Liver (tissue), 3 donors: ENCODE results near the gene EIF1B.

Experiments
- CTCF ChIP-seq: fragments of 150-350 bp; IDR thresholded peaks from 2 replicates; pipeline ENCODE4 v1.5.1; 2017; ENCODE audit warnings: improper control_type of control experiment, low read depth, low read length; ENCODE audit not compliant: missing input control
- RAD21 ChIP-seq, 2 donors: IDR thresholded peaks; 2 replicates each; pipeline ENCODE4 v1.6.1; 2016; ENCODE audit warnings: antibody characterized with exemption in 2 of 2, mild to moderate bottlenecking in 2 of 2
- YY1 ChIP-seq: IDR thresholded peaks from 2 replicates; pipeline ENCODE4 v1.6.1; 2016; ENCODE audit warnings: antibody characterized with exemption, mild to moderate bottlenecking
- TF ChIP-seq, protein P1 (sequence below): IDR thresholded peaks from 2 replicates; pipeline ENCODE4 v1.6.1; 2016; ENCODE audit warnings: antibody characterized with exemption
- TF ChIP-seq, protein P2 (sequence below): IDR thresholded peaks from 2 replicates; pipeline ENCODE4 v1.6.1; 2016; ENCODE audit warnings: antibody characterized with exemption, mild to moderate bottlenecking
- donor health status: healthy.
- donor health status: healthy.

GRCh38 chr3:40304352-40304751, 5.2 kb upstream of the EIF1B start:
- TF ChIP-seq, protein P1, sequence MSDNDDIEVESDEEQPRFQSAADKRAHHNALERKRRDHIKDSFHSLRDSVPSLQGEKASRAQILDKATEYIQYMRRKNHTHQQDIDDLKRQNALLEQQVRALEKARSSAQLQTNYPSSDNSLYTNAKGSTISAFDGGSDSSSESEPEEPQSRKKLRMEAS, result no peak
- no peak for TF ChIP-seq CTCF
- TF ChIP-seq, protein P2, sequence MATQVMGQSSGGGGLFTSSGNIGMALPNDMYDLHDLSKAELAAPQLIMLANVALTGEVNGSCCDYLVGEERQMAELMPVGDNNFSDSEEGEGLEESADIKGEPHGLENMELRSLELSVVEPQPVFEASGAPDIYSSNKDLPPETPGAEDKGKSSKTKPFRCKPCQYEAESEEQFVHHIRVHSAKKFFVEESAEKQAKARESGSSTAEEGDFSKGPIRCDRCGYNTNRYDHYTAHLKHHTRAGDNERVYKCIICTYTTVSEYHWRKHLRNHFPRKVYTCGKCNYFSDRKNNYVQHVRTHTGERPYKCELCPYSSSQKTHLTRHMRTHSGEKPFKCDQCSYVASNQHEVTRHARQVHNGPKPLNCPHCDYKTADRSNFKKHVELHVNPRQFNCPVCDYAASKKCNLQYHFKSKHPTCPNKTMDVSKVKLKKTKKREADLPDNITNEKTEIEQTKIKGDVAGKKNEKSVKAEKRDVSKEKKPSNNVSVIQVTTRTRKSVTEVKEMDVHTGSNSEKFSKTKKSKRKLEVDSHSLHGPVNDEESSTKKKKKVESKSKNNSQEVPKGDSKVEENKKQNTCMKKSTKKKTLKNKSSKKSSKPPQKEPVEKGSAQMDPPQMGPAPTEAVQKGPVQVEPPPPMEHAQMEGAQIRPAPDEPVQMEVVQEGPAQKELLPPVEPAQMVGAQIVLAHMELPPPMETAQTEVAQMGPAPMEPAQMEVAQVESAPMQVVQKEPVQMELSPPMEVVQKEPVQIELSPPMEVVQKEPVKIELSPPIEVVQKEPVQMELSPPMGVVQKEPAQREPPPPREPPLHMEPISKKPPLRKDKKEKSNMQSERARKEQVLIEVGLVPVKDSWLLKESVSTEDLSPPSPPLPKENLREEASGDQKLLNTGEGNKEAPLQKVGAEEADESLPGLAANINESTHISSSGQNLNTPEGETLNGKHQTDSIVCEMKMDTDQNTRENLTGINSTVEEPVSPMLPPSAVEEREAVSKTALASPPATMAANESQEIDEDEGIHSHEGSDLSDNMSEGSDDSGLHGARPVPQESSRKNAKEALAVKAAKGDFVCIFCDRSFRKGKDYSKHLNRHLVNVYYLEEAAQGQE, result no peak
- no peak for TF ChIP-seq RAD21 (IDR thresholded peaks at IDR 0.05)
- no peak for TF ChIP-seq YY1
